COLO668 (cell line): ENCODE data around the gene NRG4.
A peak's percentile ranks its signal among the peaks of the same experiment; 100 is the strongest.
"Not testable (repeated sequence)": the region's sequence is repeated elsewhere in the genome, so short reads cannot be mapped to it uniquely, and the experiment has no call there.

Source experiments
- DNase-seq: peaks from one replicate; lab custom pipeline; 2025; ENCODE audit not compliant: unreplicated experiment; lab: John Stamatoyannopoulos, UW

Gene NRG4

GRCh38 chr15:76011627-76012551 is at the start of gene NRG4:
Gene NRG4 (minus strand): TSS chr15:76012424. CDS start chr15:76011230, 1,194 bp downstream.
- DNase-seq, result no peak

GRCh38 chr15:76061700-76062099 is 49.5 kb upstream of the NRG4 start:
- no peak for DNase-seq

- DNase-seq, result no peak
These were observed 48.1 kb upstream of the NRG4 start for GRCh38 chr15:76060118-76060989.

GRCh38 chr15:76059320-76060117 is 47.3 kb upstream of the NRG4 start, which contains the start of gene TMEM266:
Gene TMEM266 (plus strand): TSS chr15:76059985. CDS start chr15:76134264, 74,279 bp downstream.
- peak; percentile 74 for DNase-seq

GRCh38 chr15:76058714-76059319 is 46.6 kb upstream of the NRG4 start:
- DNase-seq, result peak; percentile 21

- no peak for DNase-seq
These were observed 45.2 kb upstream of the NRG4 start for GRCh38 chr15:76057332-76058000.

GRCh38 chr15:76056931-76057330 is 44.7 kb upstream of the NRG4 start:
- no peak for DNase-seq

GRCh38 chr15:76054201-76054600 is 42.0 kb upstream of the NRG4 start:
- DNase-seq, result not testable (repeated sequence)

GRCh38 chr15:76038512-76038911 is 26.3 kb upstream of the NRG4 start:
- DNase-seq, result no peak

- no peak for DNase-seq
These were observed 23.4 kb upstream of the NRG4 start for GRCh38 chr15:76035593-76035992.

GRCh38 chr15:76034111-76034510 is 21.9 kb upstream of the NRG4 start:
- DNase-seq, result no peak

GRCh38 chr15:76033438-76033837 is 21.2 kb upstream of the NRG4 start:
- no peak for DNase-seq

- no peak for DNase-seq
These were observed 19.8 kb upstream of the NRG4 start for GRCh38 chr15:76032046-76032445.

- DNase-seq, result no peak
These were observed 12.0 kb upstream of the NRG4 start for GRCh38 chr15:76024021-76024768.

- not testable (repeated sequence) for DNase-seq
These were observed 1.2 kb upstream of the NRG4 start for GRCh38 chr15:76013470-76013869.

GRCh38 chr15:76010613-76011012 is 1.6 kb downstream of the NRG4 start:
- no peak for DNase-seq

- no peak for DNase-seq
These were observed 6.0 kb downstream of the NRG4 start for GRCh38 chr15:76006136-76006778.

- no peak for DNase-seq
These were observed 8.9 kb downstream of the NRG4 start for GRCh38 chr15:76003364-76003763.

GRCh38 chr15:75995611-75996010 is 16.6 kb downstream of the NRG4 start:
- no peak for DNase-seq
